Activated CD8-positive, alpha-beta memory T cell treated with anti-CD3 and anti-CD28 coated beads, Interleukin-2, amount 50 U/mL, for 24 hours (primary cell): ENCODE data around the gene CLDN17.

ENCODE experiments used
- DNase-seq: peaks from one replicate; pipeline ENCODE4 v3.0.0-alpha.2; 2020; ENCODE audit errors: extremely low read depth

CLDN17 gene

DNA sequence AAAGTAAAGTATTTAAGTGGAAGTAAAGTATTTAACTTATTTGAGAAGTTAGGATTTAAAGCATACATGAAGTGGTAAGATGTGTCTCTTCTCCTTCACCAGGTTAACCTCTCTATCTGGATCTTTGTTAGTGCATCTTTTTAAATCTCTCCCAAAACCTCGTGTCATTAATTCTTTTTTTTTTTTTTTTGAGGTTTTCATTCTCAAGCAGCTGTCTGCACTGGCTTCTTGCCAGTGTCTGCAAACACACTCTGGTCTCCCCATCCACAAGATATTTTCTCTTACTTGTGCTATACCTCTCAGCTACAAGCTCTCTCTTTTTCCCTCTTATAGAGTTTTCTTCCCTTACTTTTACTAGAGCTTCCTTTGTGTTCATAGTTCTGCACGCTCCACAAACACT lies 49.0 kb downstream of the CLDN17 start:
- DNase-seq, result no peak

DNA sequence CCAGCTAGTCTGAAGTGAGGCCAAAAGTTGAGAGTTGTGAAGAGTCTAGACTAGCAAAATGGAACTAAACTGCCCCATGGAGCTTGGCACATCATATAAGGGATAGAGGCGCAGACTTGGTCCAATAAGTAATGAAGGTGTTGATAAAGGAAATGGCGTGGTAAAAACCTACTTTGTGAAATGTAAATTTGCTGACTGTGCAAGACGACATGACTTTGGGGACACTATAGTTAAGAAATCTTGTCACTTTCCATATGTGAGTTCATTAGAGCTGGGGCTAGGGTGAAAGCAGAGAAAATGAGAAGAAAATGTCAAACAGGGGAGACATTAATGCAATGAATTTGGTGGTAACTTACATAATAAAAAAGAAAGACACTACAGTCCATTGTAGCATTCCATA lies 50.1 kb downstream of the CLDN17 start:
- no peak for DNase-seq
